Measurements from ENCODE around the gene RAD9A. TPM values are rescaled to one million over a fixed set of nuclear protein-coding genes. Genes with fewer than 3 reads are reported as not detected.

The RAD9A gene
- total and polyA plus RNA-seq, 9 of the 15 experiments (the other 6 are each of a cell fraction or from before 2014, with no cell fraction given) = 1.4 to 41.2 (median 16.1) TPM

- TF ChIP-seq ZNF518B (CRISPR knock-in tag; IDR thresholded peaks at IDR 0.05) (no peak), ETS2 (tag; IDR thresholded peaks at IDR 0.05; ENCODE audit: borderline replicate concordance, poor library complexity, severe bottlenecking) (no peak), C11orf30 (IDR thresholded peaks at IDR 0.05; ENCODE audit: low read depth) (peak; percentile 92), RBM15 (IDR thresholded peaks at IDR 0.05; ENCODE audit: insufficient read depth, low read length) (no peak), CTCFL (IDR thresholded peaks at IDR 0.05; ENCODE audit: borderline replicate concordance, insufficient read depth, low read depth, low read length, poor library complexity, severe bottlenecking) (no peak), TFAP4 (CRISPR knock-in tag; IDR thresholded peaks at IDR 0.05; ENCODE audit: borderline replicate concordance) (peak; percentile 59; the same call in 1 of the 2 replicates), ZNF830 (CRISPR knock-in tag; IDR thresholded peaks at IDR 0.05) (no peak), TRIM24 (IDR thresholded peaks at IDR 0.05) (peak in 1 of 2 experiments; percentile 23; a peak in 1 of 4 replicates), ZC3H4 (CRISPR knock-in tag; IDR thresholded peaks at IDR 0.05; ENCODE audit: borderline replicate concordance) (no peak), EGR1 (conservative IDR thresholded peaks at IDR 0.05) (peak; percentile 81), SAFB2 (IDR thresholded peaks at IDR 0.05; ENCODE audit: borderline replicate concordance, low read depth, low read length, severe bottlenecking) (no peak), CC2D1A (IDR thresholded peaks at IDR 0.05) (no peak), MBD2 (IDR thresholded peaks at IDR 0.05; ENCODE audit: borderline replicate concordance, low read depth) (peak; percentile 21; the same call in 1 of the 2 replicates), ZNF77 (CRISPR knock-in tag; IDR thresholded peaks at IDR 0.05) (no peak), ZNF143 (CRISPR knock-in tag; IDR thresholded peaks at IDR 0.05) (no peak), ZNF668 (CRISPR knock-in tag; IDR thresholded peaks at IDR 0.05) (0 out of 2 replicates have a peak, but pooled peaks have one; percentile 21), GATAD2A (IDR thresholded peaks at IDR 0.05) (no peak), ZNF589 (CRISPR knock-in tag; IDR thresholded peaks at IDR 0.05; ENCODE audit: low read depth) (peak; percentile 48; the same call in 1 of the 2 replicates), GTF2F1 (IDR thresholded peaks at IDR 0.05; ENCODE audit: low read depth, low read length) (no peak), ELF2 (CRISPR knock-in tag; IDR thresholded peaks at IDR 0.05) (no peak), TFAM (CRISPR knock-in tag; conservative IDR thresholded peaks at IDR 0.05) (no peak), HNRNPLL (IDR thresholded peaks at IDR 0.05; ENCODE audit: low read depth, low read length, poor library complexity, severe bottlenecking) (no peak)
These were observed 17.9 kb upstream of the RAD9A start (continued) for GRCh38 chr11:67373648-67374570.
